Measurements from ENCODE around the gene RNF224.
A peak's percentile ranks its signal among the peaks of the same experiment; 100 is the strongest.

The RNF224 gene

GRCh38 chr9:137183980-137184595, 43.2 kb upstream of the RNF224 start:
- no peak for TF ChIP-seq CTCF (conservative IDR thresholded peaks at IDR 0.05)
- no peak overlapping the region for H3K27ac ChIP-seq

- no peak for TF ChIP-seq CTCF (conservative IDR thresholded peaks at IDR 0.05)
- H3K27ac ChIP-seq: no peak overlapping the region
These were observed 42.2 kb upstream of the RNF224 start for GRCh38 chr9:137184881-137185660.

GRCh38 chr9:137185921-137186320, 41.4 kb upstream of the RNF224 start:
- TF ChIP-seq CTCF (conservative IDR thresholded peaks at IDR 0.05): no peak
- peak overlapping the region; percentile 16; the same call in 1 of the 2 replicates for H3K27ac ChIP-seq

GRCh38 chr9:137186385-137186784, 40.9 kb upstream of the RNF224 start:
- no peak for TF ChIP-seq CTCF (conservative IDR thresholded peaks at IDR 0.05)

GRCh38 chr9:137187386-137187785, 39.9 kb upstream of the RNF224 start:
- TF ChIP-seq CTCF (conservative IDR thresholded peaks at IDR 0.05): no peak

More at GRCh38 chr9:137186385-137186784, 40.9 kb upstream of the RNF224 start:
- peak overlapping the region; percentile 16; the same call in 1 of the 2 replicates for H3K27ac ChIP-seq

GRCh38 chr9:137188086-137188489, 39.2 kb upstream of the RNF224 start:
- H3K27ac ChIP-seq: peak overlapping the region; percentile 97
- TF ChIP-seq CTCF (conservative IDR thresholded peaks at IDR 0.05): no peak

More at GRCh38 chr9:137187386-137187785, 39.9 kb upstream of the RNF224 start:
- peak overlapping the region; percentile 97; the same call in 1 of the 2 replicates for H3K27ac ChIP-seq

- TF ChIP-seq CTCF (conservative IDR thresholded peaks at IDR 0.05): peak; percentile 52
- H3K27ac ChIP-seq: peak within 1 kb of the TSS; percentile 97
These were observed 38.6 kb upstream of the RNF224 start, which contains the start of the genes ANAPC2 and SSNA1 for GRCh38 chr9:137188490-137189296. TSS of gene ANAPC2 (minus strand) at chr9:137188560. CDS start at chr9:137188532, 28 bp downstream. TSS of gene SSNA1 (plus strand) at chr9:137188676. CDS start at chr9:137188727, 51 bp downstream.
